WTC11 (cell line): ENCODE results near the gene TBL1X. TPM values are rescaled to one million over a fixed set of nuclear protein-coding genes. Genes with fewer than 3 reads are reported as not detected.

Experiments used
- ATAC-seq: fragments of 200-7000 bp; cut with Tn5 transposase; 2 replicates; pipeline ENCODE4 v1.10.0; 2021; ENCODE audit warnings: mild to moderate bottlenecking, moderate library complexity
- CTCF ChIA-PET: fragments of 300-600 bp; sonication (Branson Sonifier 250); formaldehyde crosslinking; loops from one replicate; lab custom pipeline; 2021; ENCODE audit warnings: antibody characterized with exemption; lab: Charles Lee
- POLR2A ChIA-PET: fragments of 350-600 bp; sonication (Branson Sonifier 250); formaldehyde crosslinking; loops from one replicate; lab custom pipeline; 2021; ENCODE audit warnings: antibody characterized with exemption; lab: Charles Lee
- DNase-seq: peaks from one replicate; pipeline ENCODE4 v3.0.0; 2021; ENCODE audit warnings: low spot score
- H3K27ac Mint-ChIP-seq: 2 replicates; pipeline ENCODE4 v1.8.0; 2021; ENCODE audit warnings: mixed read lengths
- H3K27me3 Mint-ChIP-seq: 2 replicates; pipeline ENCODE4 v1.8.0; 2021; ENCODE audit warnings: low read depth, mild to moderate bottlenecking, moderate library complexity, mixed read lengths
- H3K36me3 Mint-ChIP-seq: 2 replicates; pipeline ENCODE4 v1.8.0; 2021; ENCODE audit warnings: mixed read lengths
- H3K4me1 Mint-ChIP-seq: 2 replicates; pipeline ENCODE4 v1.8.0; 2022; ENCODE audit warnings: mixed read lengths
- H3K4me3 Mint-ChIP-seq: 2 replicates; pipeline ENCODE4 v1.8.0; 2021; ENCODE audit warnings: mild to moderate bottlenecking, moderate library complexity, mixed read lengths
- H3K9me3 Mint-ChIP-seq: 2 replicates; pipeline ENCODE4 v1.8.0; 2021; ENCODE audit warnings: mixed read lengths
- AR ChIP-seq: fragments of 250-450 bp; sonication (Bioruptor Pico); IDR thresholded peaks from 2 replicates; pipeline ENCODE4 v1.9.0; 2021; ENCODE audit warnings: mild to moderate bottlenecking
- ESRRA ChIP-seq: sonication (generic); formaldehyde crosslinking; IDR thresholded peaks from 2 replicates; pipeline ENCODE4 v1.8.1; 2022; ENCODE audit warnings: mild to moderate bottlenecking, missing genetic modification reagents, borderline replicate concordance
- FOXP4 ChIP-seq: sonication (generic); formaldehyde crosslinking; IDR thresholded peaks from 2 replicates; pipeline ENCODE4 v1.8.0; 2022; ENCODE audit warnings: mild to moderate bottlenecking, missing genetic modification reagents
- GABPB1 ChIP-seq: sonication (generic); formaldehyde crosslinking; IDR thresholded peaks from 2 replicates; pipeline ENCODE4 v1.8.1; 2023; ENCODE audit warnings: mild to moderate bottlenecking, missing genetic modification reagents
- GTF2I ChIP-seq: fragments of 250-450 bp; sonication (Bioruptor Pico); conservative IDR thresholded peaks from 2 replicates; pipeline ENCODE4 v1.4.0; 2021; ENCODE audit warnings: mild to moderate bottlenecking
- HMGXB4 ChIP-seq: sonication (generic); formaldehyde crosslinking; IDR thresholded peaks from 2 replicates; pipeline ENCODE4 v1.8.1; 2023; ENCODE audit warnings: mild to moderate bottlenecking, moderate library complexity, missing genetic modification reagents
- IRF1 ChIP-seq: sonication (generic); formaldehyde crosslinking; IDR thresholded peaks from 2 replicates; pipeline ENCODE4 v1.8.0; 2023; ENCODE audit warnings: missing genetic modification reagents
- MYBL2 ChIP-seq: sonication (generic); formaldehyde crosslinking; IDR thresholded peaks from 2 replicates; pipeline ENCODE4 v1.8.1; 2023; ENCODE audit warnings: mild to moderate bottlenecking, moderate library complexity, missing genetic modification reagents
- SOX15 ChIP-seq: fragments of 250-450 bp; sonication (Bioruptor Pico); IDR thresholded peaks from 2 replicates; pipeline ENCODE4 v1.9.0; 2021; ENCODE audit warnings: mild to moderate bottlenecking
- TEAD1 ChIP-seq: sonication (generic); formaldehyde crosslinking; IDR thresholded peaks from 2 replicates; pipeline ENCODE4 v1.8.0; 2022; ENCODE audit warnings: mild to moderate bottlenecking, missing genetic modification reagents
- ZMAT4 ChIP-seq: fragments of 250-450 bp; sonication (Bioruptor Pico); IDR thresholded peaks from 2 replicates; pipeline ENCODE4 v1.9.0; 2021; ENCODE audit warnings: mild to moderate bottlenecking
- ZNF263 ChIP-seq: sonication (generic); formaldehyde crosslinking; IDR thresholded peaks from 2 replicates; pipeline ENCODE4 v1.8.1; 2022; ENCODE audit warnings: low read depth, mild to moderate bottlenecking, moderate library complexity, missing genetic modification reagents
- ZNF423 ChIP-seq: fragments of 250-450 bp; sonication (Bioruptor Pico); IDR thresholded peaks from 2 replicates; pipeline ENCODE4 v2.1.2; 2022; ENCODE audit warnings: mild to moderate bottlenecking, moderate library complexity
- ZNF425 ChIP-seq: fragments of 250-450 bp; sonication (Bioruptor Pico); conservative IDR thresholded peaks from 2 replicates; pipeline ENCODE4 v1.9.0; 2021; ENCODE audit warnings: mild to moderate bottlenecking
- ZNF671 ChIP-seq: fragments of 250-450 bp; sonication (Bioruptor Pico); IDR thresholded peaks from 2 replicates; pipeline ENCODE4 v1.8.0; 2021; ENCODE audit warnings: mild to moderate bottlenecking
- total RNA-seq: library from RNA; stranded (reverse); gene quantifications from 3 replicates; pipeline ENCODE4 v1.2.3, GENCODE V29; 2021

TBL1X gene
- total RNA-seq, 1 experiment from 2014 or later: 27.7 TPM

GRCh38 chrX:9703406-9703805 lies 238.5 kb downstream of the TBL1X start:
- no peak for DNase-seq
- no peak overlapping the region for H3K4me3 Mint-ChIP-seq
- TF ChIP-seq ZNF263 (CRISPR knock-in tag): no peak
- H3K27me3 Mint-ChIP-seq: no peaks in the 10 kb centered on the region
- no peaks in the 10 kb centered on the region; the same call in 1 of the 2 replicates for H3K4me1 Mint-ChIP-seq
- H3K36me3 Mint-ChIP-seq: peaks cover 23% of the 10 kb centered on the region
- ChIA-PET POLR2A (no interaction called here), CTCF (no interaction called here)
- no peak overlapping the region for H3K27ac Mint-ChIP-seq
- ATAC-seq: no peak
- H3K9me3 Mint-ChIP-seq: no peaks in the 10 kb centered on the region

- CTCF ChIA-PET: interaction anchor here (1.0 kb wide), 1 partner anchor 884 kb away, joined by 3 read pairs; no protein-coding TSS in a partner anchor
- Mint-ChIP-seq H3K36me3 (peaks cover 24% of the 10 kb centered on the region), H3K9me3 (no peaks in the 10 kb centered on the region), H3K4me1 (peaks cover 7% of the 10 kb centered on the region), H3K27me3 (no peaks in the 10 kb centered on the region), H3K27ac (no peak overlapping the region), H3K4me3 (no peak overlapping the region)
- POLR2A ChIA-PET: no interaction called here
- DNase-seq (no peak), ATAC-seq (no peak)
- TF ChIP-seq AR (CRISPR knock-in tag) (no peak), IRF1 (no peak), FOXP4 (CRISPR knock-in tag) (no peak), ZMAT4 (CRISPR knock-in tag) (no peak), GTF2I (no peak), MYBL2 (CRISPR knock-in tag) (no peak), ESRRA (CRISPR knock-in tag) (no peak), ZNF671 (CRISPR knock-in tag) (no peak), ZNF425 (CRISPR knock-in tag) (no peak), SOX15 (no peak), TEAD1 (CRISPR knock-in tag) (no peak), HMGXB4 (no peak), ZNF423 (CRISPR knock-in tag) (no peak), GABPB1 (CRISPR knock-in tag) (no peak)
Observed at GRCh38 chrX:9704876-9705465, 240.1 kb downstream of the TBL1X start.
